ENCODE data around the gene SAT2. TPM values are rescaled to one million over a fixed set of nuclear protein-coding genes. Genes with fewer than 3 reads are reported as not detected.

The SAT2 gene
- total and polyA plus RNA-seq, 2 of the 13 experiments (the other 11 are each of a cell fraction or from before 2014, with no cell fraction given): 37.6 to 93.7 TPM

DNA sequence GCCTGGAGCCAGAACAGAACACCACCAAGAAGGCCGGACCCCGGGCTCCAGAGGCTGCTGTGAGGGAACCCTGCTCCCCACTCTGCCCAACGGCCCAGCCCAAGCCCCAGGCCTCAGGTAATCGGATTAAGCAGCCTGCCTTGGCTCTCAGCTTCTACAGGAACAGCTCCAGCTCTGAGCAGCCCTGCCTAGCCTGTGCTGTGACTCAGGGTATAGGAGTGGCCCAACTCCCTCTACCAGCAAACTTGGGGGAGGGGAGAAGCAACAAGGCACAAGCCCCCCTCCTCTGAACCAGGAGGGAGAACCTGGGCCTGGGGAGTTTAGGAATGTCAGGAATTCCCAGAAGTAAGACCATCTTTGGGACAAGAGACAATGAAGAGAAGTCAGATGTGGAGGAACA is 36.9 kb downstream of the SAT2 start:
- peak overlapping the region; percentile 13 for H3K27ac ChIP-seq (ENCODE audit: extremely low read length, insufficient read depth, low read length)
- POLR2A ChIA-PET: no interaction called here
- ATAC-seq (peak; percentile 9; the same call in 1 of the 3 replicates), DNase-seq (ENCODE audit: low spot score) (no peak), FAIRE-seq (no peak)
- H4K20me1 ChIP-seq (ENCODE audit: insufficient read depth, low read length): no peaks in the 10 kb centered on the region
- in situ Hi-C loops (cut with HindIII; ENCODE audit: extremely low pct_ligation_motif_present, low pct_unique_long_range_greater_than_20kb) (no loop called here), intact Hi-C loops (cut with micrococcal nuclease; ENCODE audit: unreplicated experiment) (no loop called here)
- no TSS peak for BruUV-seq (replicated peaks)
- no peak overlapping the region for H3K4me3 ChIP-seq (replicated peaks in 1 of 3; ENCODE audit: insufficient read depth in 1 of 3, low read depth in 2 of 3, low read length in 3 of 3)
- peaks cover 33 to 66% of the 10 kb centered on the region in 2 experiments for H3K36me3 ChIP-seq (replicated peaks in 1 of 2; ENCODE audit: control insufficient read depth in 1 of 2, insufficient read depth in 2 of 2, low read length in 2 of 2)
- no peaks in the 10 kb centered on the region for H3K27me3 ChIP-seq (ENCODE audit: control insufficient read depth in 1 of 2, insufficient read depth in 2 of 2, low read length in 2 of 2)
- no peak overlapping the region for H2AFZ ChIP-seq (ENCODE audit: low read length)
- no peak overlapping the region for H3K9ac ChIP-seq (ENCODE audit: insufficient read depth, low read depth, low read length)
- CTCF ChIA-PET (ENCODE audit: low intra/inter-chr PET ratio, low total read pairs): no interaction called here
- 95% methylated on average over 4 of the region's 4 CpGs for WGBS (ENCODE audit: low lambda C conversion rate)
- no peaks in the 10 kb centered on the region for H3K4me1 ChIP-seq (ENCODE audit: insufficient read depth, low read length)
- H3K4me2 ChIP-seq (ENCODE audit: low read depth, low read length): no peak overlapping the region
- no peaks in the 10 kb centered on the region for H3K9me3 ChIP-seq (ENCODE audit: low read length)
- no peaks in the 10 kb centered on the region for H3K79me2 ChIP-seq (ENCODE audit: insufficient read depth, low read length)
- peak; percentile 44 for TF ChIP-seq RBM22 (optimal IDR thresholded peaks at IDR 0.05; ENCODE audit: low read length)
- TF ChIP-seq RBFOX2 (IDR thresholded peaks at IDR 0.05; ENCODE audit: low read depth, low read length): 0 out of 2 replicates have a peak, but pooled peaks have one; percentile 16
- no peak for TF ChIP-seq PCBP2 (optimal IDR thresholded peaks at IDR 0.05; ENCODE audit: low read depth, low read length, poor library complexity, severe bottlenecking)
- peak; percentile 25 for TF ChIP-seq POLR2G (IDR thresholded peaks at IDR 0.05; ENCODE audit: low read depth, low read length)
- TF ChIP-seq AGO2 (optimal IDR thresholded peaks at IDR 0.05; ENCODE audit: low read depth, low read length): peak; percentile 46

- 95% methylated on average over 22 of the region's 24 CpGs for WGBS (ENCODE audit: low lambda C conversion rate)
- CTCF ChIA-PET (ENCODE audit: low intra/inter-chr PET ratio, low total read pairs): no interaction called here
- TF ChIP-seq POLR2G (IDR thresholded peaks at IDR 0.05; ENCODE audit: low read depth, low read length): peak; percentile 13; the same call in 1 of the 2 replicates
- TF ChIP-seq, protein P1, sequence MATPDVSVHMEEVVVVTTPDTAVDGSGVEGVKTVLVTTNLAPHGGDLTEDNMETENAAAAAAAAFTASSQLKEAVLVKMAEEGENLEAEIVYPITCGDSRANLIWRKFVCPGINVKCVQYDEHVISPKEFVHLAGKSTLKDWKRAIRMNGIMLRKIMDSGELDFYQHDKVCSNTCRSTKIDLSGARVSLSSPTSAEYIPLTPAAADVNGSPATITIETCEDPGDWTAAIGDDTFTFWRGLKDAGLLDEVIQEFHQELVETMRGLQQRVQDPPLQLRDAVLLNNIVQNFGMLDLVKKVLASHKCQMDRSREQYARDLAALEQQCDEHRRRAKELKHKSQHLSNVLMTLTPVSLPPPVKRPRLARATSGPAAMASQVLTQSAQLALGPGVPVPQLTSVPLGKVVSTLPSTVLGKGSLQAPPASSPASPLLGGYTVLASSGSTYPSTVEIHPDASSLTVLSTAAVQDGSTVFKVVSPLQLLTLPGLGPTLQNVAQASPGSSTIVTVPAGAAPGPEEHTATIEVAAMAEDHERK (CRISPR knock-in tag; IDR thresholded peaks at IDR 0.05; ENCODE audit: low read depth): no peak
- TF ChIP-seq AGO2 (optimal IDR thresholded peaks at IDR 0.05; ENCODE audit: low read depth, low read length): peak; percentile 0
- 0 out of 2 replicates have a peak, but pooled peaks have one; percentile 10 for TF ChIP-seq POLR2AphosphoS5 (IDR thresholded peaks at IDR 0.05; ENCODE audit: low read depth, low read length)
- no peak for TF ChIP-seq TGIF2 (CRISPR knock-in tag; IDR thresholded peaks at IDR 0.05)
- TF ChIP-seq, protein P2, sequence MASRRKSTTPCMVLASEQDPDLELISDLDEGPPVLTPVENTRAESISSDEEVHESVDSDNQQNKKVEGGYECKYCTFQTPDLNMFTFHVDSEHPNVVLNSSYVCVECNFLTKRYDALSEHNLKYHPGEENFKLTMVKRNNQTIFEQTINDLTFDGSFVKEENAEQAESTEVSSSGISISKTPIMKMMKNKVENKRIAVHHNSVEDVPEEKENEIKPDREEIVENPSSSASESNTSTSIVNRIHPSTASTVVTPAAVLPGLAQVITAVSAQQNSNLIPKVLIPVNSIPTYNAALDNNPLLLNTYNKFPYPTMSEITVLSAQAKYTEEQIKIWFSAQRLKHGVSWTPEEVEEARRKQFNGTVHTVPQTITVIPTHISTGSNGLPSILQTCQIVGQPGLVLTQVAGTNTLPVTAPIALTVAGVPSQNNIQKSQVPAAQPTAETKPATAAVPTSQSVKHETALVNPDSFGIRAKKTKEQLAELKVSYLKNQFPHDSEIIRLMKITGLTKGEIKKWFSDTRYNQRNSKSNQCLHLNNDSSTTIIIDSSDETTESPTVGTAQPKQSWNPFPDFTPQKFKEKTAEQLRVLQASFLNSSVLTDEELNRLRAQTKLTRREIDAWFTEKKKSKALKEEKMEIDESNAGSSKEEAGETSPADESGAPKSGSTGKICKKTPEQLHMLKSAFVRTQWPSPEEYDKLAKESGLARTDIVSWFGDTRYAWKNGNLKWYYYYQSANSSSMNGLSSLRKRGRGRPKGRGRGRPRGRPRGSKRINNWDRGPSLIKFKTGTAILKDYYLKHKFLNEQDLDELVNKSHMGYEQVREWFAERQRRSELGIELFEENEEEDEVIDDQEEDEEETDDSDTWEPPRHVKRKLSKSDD (CRISPR knock-in tag; IDR thresholded peaks at IDR 0.05; ENCODE audit: low read depth): no peak
- TF ChIP-seq ZNF740 (CRISPR knock-in tag; IDR thresholded peaks at IDR 0.05): peak; percentile 64; the same call in 1 of the 2 replicates
Observed at GRCh38 chr17:7589891-7590691, 37.5 kb downstream of the SAT2 start, which contains the start of gene SOX15. Gene SOX15, minus strand, starts transcription at chr17:7590094. Its CDS starts 418 bp downstream, at chr17:7589676.

More at GRCh38 chr17:7589891-7590691, 37.5 kb downstream of the SAT2 start, which contains the start of gene SOX15:
- DNase-seq (ENCODE audit: low spot score) (no peak), ATAC-seq (no peak), FAIRE-seq (no peak)
- POLR2A ChIA-PET: interaction anchor here (1.7 kb wide), 1 partner anchor 97 kb away, joined by 5 read pairs; the partner anchor contains the start of gene TP53
- Histone ChIP-seq H3K9me3 (ENCODE audit: low read length) (no peaks in the 10 kb centered on the region), H3K79me2 (ENCODE audit: insufficient read depth, low read length) (peaks cover 1% of the 10 kb centered on the region), H3K27me3 (ENCODE audit: control insufficient read depth in 1 of 2, insufficient read depth in 2 of 2, low read length in 2 of 2) (no peaks in the 10 kb centered on the region), H3K4me3 (replicated peaks in 1 of 3; ENCODE audit: insufficient read depth in 1 of 3, low read depth in 2 of 3, low read length in 3 of 3) (no peak within 1 kb of the TSS), H2AFZ (ENCODE audit: low read length) (no peak within 1 kb of the TSS), H3K9ac (ENCODE audit: insufficient read depth, low read depth, low read length) (no peak within 1 kb of the TSS), H3K4me2 (ENCODE audit: low read depth, low read length) (no peak within 1 kb of the TSS), H4K20me1 (ENCODE audit: insufficient read depth, low read length) (no peaks in the 10 kb centered on the region), H3K27ac (ENCODE audit: extremely low read length, insufficient read depth, low read length) (peak within 1 kb of the TSS; percentile 13), H3K4me1 (ENCODE audit: insufficient read depth, low read length) (peaks cover 6% of the 10 kb centered on the region), H3K36me3 (replicated peaks in 1 of 2; ENCODE audit: control insufficient read depth in 1 of 2, insufficient read depth in 2 of 2, low read length in 2 of 2) (peaks cover 27 to 59% of the 10 kb centered on the region in 2 experiments)
- in situ Hi-C loops (cut with HindIII; ENCODE audit: extremely low pct_ligation_motif_present, low pct_unique_long_range_greater_than_20kb) (loop anchor here (5.0 kb wide), 1 partner anchor 97 kb away; the partner anchor contains the start of genes TP53 and WRAP53), intact Hi-C loops (cut with micrococcal nuclease; ENCODE audit: unreplicated experiment) (no loop called here)
- BruUV-seq (replicated peaks): no TSS peak

Measured in HepG2 (cell line).